Embryonic facial prominence (tissue), 1 donor: ENCODE measurements around the gene HLA-DPA1.
"Not testable (repeated sequence)": the region's sequence is repeated elsewhere in the genome, so short reads cannot be mapped to it uniquely, and the experiment has no call there.

Source experiments
- DNase-seq: peaks from one replicate; pipeline ENCODE4 v3.0.0-alpha.2; 2016; ENCODE audit errors: extremely low spot score

Gene HLA-DPA1

GRCh38 chr6:33073431-33073871 is at the start of gene HLA-DPA1:
Gene HLA-DPA1, minus strand, starts transcription at chr6:33073649.
- DNase-seq = no peak

GRCh38 chr6:33123181-33123580 is 49.7 kb upstream of the HLA-DPA1 start:
- no peak for DNase-seq

GRCh38 chr6:33120001-33120400 is 46.6 kb upstream of the HLA-DPA1 start:
- no peak for DNase-seq

GRCh38 chr6:33118525-33119123 is 45.2 kb upstream of the HLA-DPA1 start:
- no peak for DNase-seq

GRCh38 chr6:33117811-33118277 is 44.4 kb upstream of the HLA-DPA1 start:
- DNase-seq = no peak

GRCh38 chr6:33116841-33117711 is 43.6 kb upstream of the HLA-DPA1 start:
- no peak for DNase-seq

- no peak for DNase-seq
These were observed 43.0 kb upstream of the HLA-DPA1 start for GRCh38 chr6:33116417-33116816.

GRCh38 chr6:33114406-33114805 is 41.0 kb upstream of the HLA-DPA1 start:
- DNase-seq = no peak

GRCh38 chr6:33113755-33114154 is 40.3 kb upstream of the HLA-DPA1 start:
- DNase-seq = no peak

GRCh38 chr6:33112148-33112547 is 38.7 kb upstream of the HLA-DPA1 start:
- DNase-seq = no peak

- no peak for DNase-seq
These were observed 34.9 kb upstream of the HLA-DPA1 start for GRCh38 chr6:33108307-33108706.

GRCh38 chr6:33107641-33108040 is 34.2 kb upstream of the HLA-DPA1 start:
- DNase-seq = no peak

GRCh38 chr6:33105916-33106871 is 32.7 kb upstream of the HLA-DPA1 start:
- DNase-seq = no peak

GRCh38 chr6:33105386-33105785 is 31.9 kb upstream of the HLA-DPA1 start:
- DNase-seq = no peak

GRCh38 chr6:33104887-33105286 is 31.4 kb upstream of the HLA-DPA1 start:
- DNase-seq = no peak

GRCh38 chr6:33103776-33104175 is 30.3 kb upstream of the HLA-DPA1 start:
- no peak for DNase-seq

- DNase-seq = not testable (repeated sequence)
These were observed 27.8 kb upstream of the HLA-DPA1 start for GRCh38 chr6:33101121-33101737.

GRCh38 chr6:33095681-33096080 is 22.2 kb upstream of the HLA-DPA1 start:
- DNase-seq = no peak

GRCh38 chr6:33093855-33094254 is 20.4 kb upstream of the HLA-DPA1 start:
- DNase-seq = no peak

GRCh38 chr6:33092385-33092784 is 18.9 kb upstream of the HLA-DPA1 start:
- DNase-seq = no peak

GRCh38 chr6:33091957-33092356 is 18.5 kb upstream of the HLA-DPA1 start:
- no peak for DNase-seq
